GM21619 (cell line): ENCODE results near the gene TTN.
"Not testable (repeated sequence)": the region's sequence is repeated elsewhere in the genome, so short reads cannot be mapped to it uniquely, and the experiment has no call there.

ENCODE experiments used
- ATAC-seq: cut with Tn5 transposase; IDR thresholded peaks from one replicate; pipeline ENCODE4 v1.9.1; 2021; ENCODE audit not compliant: unreplicated experiment

TTN gene

DNA sequence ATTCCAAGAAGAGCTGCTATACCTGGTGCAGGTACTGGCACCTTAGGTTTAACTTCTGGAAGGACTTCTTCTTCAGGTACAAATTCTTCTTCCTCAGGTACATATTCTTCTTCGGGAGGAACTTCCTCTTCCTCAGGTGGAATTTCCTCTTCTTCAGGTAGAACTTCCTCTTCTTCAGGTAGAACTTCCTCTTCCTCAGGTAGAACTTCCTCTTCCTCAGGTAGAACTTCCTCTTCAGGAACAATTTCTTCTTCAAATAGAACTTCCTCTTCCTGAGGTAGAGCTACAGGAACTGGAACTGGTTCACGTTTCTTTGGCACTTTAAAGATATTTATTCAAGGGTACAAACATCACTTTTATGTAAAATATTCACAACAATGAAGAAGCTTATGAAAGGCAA, 129.6 kb downstream of the TTN start:
- ATAC-seq, result no peak

GRCh38 chr2:178676046-178676445, 131.2 kb downstream of the TTN start:
- ATAC-seq, result no peak

DNA sequence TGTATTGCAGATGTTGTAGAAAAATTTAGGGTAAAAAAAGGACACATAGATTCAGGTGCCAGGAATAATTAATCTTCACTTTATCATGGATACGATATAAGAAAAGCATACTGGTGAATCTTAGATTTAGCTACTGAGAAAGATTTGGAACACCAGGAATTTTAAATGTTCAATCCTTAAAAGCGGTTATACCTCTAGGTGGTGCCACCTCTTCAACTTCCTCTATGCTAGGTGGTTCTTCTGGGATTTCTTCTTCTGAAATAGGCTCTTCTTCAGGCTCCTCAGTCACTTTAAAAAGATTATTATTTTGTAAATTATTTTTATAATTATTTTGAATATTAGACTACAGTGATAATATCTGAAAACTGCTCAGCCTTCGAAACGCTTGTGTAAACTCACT, 133.1 kb downstream of the TTN start:
- no peak for ATAC-seq

DNA sequence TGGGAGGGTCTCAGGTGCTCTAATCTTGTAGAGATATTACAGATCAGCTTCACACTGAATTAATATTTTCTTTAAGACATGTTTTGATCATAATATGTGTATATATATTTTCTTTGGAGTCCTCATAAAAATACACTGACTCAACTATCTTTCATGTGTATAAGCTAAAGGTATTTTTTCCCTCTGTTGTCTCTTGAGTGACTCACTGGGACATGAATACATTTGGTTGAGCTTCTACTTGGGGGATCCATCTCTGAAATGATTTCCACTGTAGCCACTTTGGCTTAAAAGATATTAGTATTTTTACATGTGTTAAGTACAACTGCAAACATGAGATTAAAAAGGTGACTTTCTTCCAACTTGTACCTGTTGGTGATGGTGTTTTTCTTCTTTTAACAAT, 140.8 kb downstream of the TTN start:
- ATAC-seq, result no peak

GRCh38 chr2:178658480-178658879, 148.7 kb downstream of the TTN start:
- not testable (repeated sequence) for ATAC-seq

GRCh38 chr2:178650554-178650953, 156.7 kb downstream of the TTN start:
- no peak for ATAC-seq

DNA sequence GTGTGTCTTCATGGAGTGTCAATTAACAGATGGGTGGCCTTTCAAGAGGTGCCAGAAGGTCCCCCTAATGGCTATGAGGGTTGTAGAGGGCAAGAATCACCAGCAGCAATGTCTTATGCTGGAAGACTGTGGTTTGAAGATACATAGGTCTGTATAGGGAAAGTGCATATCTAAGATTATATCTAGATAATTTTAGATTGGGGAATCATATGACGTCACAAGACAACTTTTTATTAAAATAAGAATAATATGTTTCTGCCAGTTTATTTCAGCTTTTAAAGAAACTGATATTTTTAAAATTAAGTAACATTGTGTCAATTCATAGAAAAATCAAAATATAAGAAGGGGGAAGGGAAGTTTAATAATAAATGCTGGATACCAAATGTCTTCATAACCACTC, 162.3 kb downstream of the TTN start:
- ATAC-seq, result no peak

DNA sequence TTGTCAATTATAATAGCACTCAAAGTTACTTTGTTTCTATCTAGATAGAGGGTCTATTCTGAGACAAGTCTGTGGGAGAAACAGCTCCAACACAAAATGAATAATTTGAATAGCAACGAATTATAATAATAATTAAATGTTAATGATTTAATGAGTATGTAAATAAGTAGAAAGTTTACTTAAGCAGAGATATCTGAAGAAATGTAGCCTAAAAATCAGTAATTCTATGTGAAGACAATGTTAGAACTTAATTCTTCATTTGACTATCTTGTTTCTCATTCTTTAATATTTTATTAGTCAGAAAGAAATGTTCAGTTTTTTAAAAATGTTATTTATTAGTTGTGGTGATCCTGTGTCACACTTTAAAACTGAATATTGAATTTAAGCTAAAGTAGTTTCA, 165.7 kb downstream of the TTN start:
- ATAC-seq, result no peak

GRCh38 chr2:178635897-178636296, 171.3 kb downstream of the TTN start:
- ATAC-seq, result no peak

DNA sequence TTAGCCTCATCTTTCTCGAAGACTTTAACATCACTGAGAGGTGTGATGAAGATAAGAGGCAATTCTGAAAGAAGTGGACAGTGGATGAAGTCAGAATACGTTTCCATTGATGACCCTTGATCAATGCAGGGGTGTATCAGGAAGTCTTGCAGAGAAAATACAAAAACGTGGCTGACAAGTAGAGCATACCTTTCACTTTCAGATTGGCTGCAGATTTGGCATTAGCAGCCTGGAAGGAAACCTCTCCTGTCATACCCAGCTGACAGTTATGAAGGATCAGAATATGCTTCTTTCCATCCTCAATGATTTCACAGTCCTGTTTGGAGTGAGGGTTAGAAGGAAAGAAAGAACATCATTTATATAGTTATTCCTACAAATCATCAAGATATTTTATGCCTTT, 174.5 kb downstream of the TTN start:
- no peak for ATAC-seq

DNA sequence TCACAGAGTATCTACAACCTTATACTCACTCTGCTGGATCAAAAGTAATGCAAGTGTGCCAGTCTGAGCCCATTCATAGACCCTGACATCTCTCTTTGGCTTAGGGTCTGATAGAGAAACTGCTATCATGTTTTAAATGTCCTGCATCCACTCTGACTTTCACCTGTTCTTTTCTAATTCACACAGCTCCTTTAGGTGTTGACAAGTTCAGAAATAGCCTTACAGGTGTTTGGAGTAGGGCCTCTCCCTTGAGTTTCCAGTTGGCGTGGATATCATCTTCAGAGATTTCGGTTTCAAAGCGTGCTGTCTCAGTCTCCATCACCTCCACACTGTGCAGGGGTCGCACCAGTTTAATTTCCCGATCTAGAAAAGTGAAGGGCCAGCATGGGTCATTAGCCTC, 176.6 kb downstream of the TTN start:
- ATAC-seq, result no peak

DNA sequence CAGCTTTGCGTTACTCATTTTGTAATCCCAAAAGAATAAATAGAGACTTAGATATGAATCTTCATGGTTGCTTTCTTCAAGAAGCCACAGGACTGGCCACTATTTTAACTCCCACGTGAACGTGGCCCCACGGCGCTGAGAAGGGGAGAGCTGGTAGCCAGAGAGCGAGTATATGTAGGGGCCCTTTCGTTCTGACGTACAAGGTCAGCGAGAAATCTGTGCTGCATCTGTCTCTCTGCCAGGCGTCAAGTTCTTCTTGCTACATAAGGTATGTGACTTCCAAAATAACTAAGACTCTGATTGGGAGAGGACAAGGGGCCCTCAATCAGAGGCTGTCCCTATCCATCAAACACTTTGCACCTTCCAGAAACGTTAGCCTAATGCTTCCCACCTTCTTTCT, 177.8 kb downstream of the TTN start:
- ATAC-seq, result no peak

DNA sequence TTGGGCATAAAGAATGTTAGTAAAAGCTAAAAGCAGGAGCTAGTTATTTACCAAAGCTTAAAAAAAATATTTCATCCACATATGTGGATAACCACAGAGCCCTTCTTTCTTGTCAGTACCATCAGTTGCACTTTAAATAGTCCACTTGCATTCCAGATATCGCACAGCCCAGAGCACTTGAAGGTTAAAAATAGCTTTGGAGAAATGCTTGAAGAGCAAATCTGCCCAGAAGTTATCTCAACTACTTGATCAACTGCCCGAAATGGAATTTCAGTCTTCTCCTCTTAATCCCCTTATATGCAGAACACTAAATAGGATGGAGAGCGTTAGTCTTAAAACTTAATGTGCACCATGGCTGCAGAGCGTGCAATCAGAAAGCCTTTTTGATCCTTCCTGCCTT, 178.6 kb downstream of the TTN start:
- ATAC-seq, result no peak

DNA sequence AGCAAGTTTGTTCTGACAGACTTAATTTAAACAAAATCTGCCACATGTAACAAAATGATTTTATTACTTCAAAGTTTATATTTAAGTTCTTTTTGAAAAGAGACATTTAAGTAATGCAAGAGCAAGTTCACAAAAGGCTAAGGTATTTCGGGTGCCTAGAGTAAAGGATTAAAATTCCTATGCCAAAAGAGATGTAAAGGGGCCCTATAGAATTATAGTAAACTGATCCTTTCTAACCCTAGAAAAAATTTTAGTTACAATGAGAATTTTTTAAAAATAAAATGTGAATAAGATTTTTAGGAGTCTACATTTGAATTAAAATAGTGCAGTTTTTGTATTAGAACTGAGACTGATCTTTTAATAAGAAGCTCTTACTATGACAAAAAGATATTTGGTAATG, 179.8 kb downstream of the TTN start:
- ATAC-seq, result no peak

DNA sequence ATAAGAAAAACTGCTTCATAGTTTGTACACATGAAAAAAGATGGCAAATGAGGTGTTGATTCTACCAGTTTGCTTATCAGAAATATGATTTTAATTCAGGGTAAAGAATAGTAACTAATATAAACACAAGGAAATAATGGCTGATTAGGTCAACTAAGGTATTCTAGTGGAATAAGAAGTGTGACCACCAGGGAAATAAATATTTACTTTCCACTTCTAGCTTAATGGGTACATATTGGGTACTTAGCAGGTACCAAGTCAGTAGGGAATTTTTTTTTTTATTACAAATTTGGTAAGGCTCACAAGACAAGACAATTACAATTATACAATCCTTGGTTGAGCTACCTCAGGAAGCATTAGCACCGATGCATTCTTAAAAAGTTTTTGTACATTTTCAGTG, 191.3 kb downstream of the TTN start:
- ATAC-seq, result no peak

GRCh38 chr2:178602901-178603300, 204.3 kb downstream of the TTN start:
- ATAC-seq, result no peak

- no peak for ATAC-seq
Measured at GRCh38 chr2:178592655-178593054, 214.6 kb downstream of the TTN start.

- ATAC-seq, result no peak
Measured at GRCh38 chr2:178589335-178589734, 217.9 kb downstream of the TTN start.

- no peak for ATAC-seq
Measured at GRCh38 chr2:178584666-178585065, 222.6 kb downstream of the TTN start.

GRCh38 chr2:178579006-178579405, 228.2 kb downstream of the TTN start:
- no peak for ATAC-seq

GRCh38 chr2:178574789-178575188, 232.4 kb downstream of the TTN start:
- ATAC-seq, result no peak

DNA sequence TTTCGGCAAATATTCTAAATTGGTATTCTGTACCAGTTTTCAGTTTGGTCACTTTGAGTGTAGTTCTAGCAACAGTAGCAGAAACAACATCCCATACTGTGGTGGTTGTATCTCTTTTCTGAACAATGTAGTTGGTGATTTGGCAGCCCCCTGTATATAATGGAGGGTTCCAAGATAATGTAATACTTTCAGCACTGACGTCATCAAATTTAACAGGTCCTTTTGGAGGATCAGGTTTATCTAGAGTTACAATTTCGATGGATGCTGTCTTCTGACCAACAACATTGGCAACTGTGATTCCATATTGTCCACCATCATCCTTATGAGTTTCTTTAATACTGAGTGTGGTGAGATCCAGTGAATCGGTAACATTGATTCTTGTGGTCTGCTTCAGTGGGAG, 239.0 kb downstream of the TTN start:
- no peak for ATAC-seq

DNA sequence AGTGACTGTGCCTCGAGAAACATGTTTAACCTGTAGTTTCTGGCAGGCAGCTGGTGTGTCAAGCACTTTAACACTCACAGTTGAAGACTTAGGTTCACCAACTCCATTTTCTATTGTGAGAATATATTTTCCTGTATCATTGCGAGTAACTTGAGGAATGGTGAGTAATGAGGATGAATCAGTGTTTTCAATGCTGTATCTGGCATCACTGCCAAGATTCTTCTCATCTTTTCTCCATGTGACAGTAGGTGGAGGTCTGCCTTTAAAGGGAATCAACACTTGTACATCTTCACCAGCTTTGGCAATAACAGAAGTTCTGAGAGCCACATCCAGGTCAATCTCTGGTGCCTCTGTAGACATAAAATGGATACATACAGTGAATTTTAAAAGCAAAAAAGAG, 254.2 kb downstream of the TTN start:
- ATAC-seq, result no peak

- peak; percentile 63 for ATAC-seq
Measured at GRCh38 chr2:178550352-178550751, 256.9 kb downstream of the TTN start.
